Measurements from ENCODE around the gene NNMT. TPM values are rescaled to one million over a fixed set of nuclear protein-coding genes. Genes with fewer than 3 reads are reported as not detected.

Gene NNMT
- total RNA-seq, 1 donor from 2014 or later: 394 TPM

DNA sequence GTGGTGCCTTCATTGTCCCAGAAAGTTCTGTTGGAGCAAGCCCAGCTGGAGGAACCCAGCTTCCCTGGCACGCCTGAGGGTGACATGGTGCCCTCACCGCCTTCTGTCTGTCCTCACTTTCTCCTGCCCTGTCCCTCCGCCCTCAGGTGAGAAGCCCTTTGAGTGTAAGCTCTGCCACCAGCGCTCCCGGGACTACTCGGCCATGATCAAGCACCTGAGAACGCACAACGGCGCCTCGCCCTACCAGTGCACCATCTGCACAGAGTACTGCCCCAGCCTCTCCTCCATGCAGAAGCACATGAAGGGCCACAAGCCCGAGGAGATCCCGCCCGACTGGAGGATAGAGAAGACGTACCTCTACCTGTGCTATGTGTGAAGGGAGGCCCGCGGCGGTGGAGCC is 46.0 kb upstream of the NNMT start:
- H3K9me3 Mint-ChIP-seq (ENCODE audit: unreplicated experiment): peaks cover 2% of the 10 kb centered on the region
- H3K4me2 ChIP-seq (ENCODE audit: low read length): no peak overlapping the region
- H4K20me1 ChIP-seq (ENCODE audit: insufficient read depth, low read length): no peaks in the 10 kb centered on the region
- H3K36me3 Mint-ChIP-seq (ENCODE audit: low read depth, unreplicated experiment): no peaks in the 10 kb centered on the region
- no peak overlapping the region for H2AFZ ChIP-seq (ENCODE audit: low read depth, low read length)
- TF ChIP-seq, protein P1, sequence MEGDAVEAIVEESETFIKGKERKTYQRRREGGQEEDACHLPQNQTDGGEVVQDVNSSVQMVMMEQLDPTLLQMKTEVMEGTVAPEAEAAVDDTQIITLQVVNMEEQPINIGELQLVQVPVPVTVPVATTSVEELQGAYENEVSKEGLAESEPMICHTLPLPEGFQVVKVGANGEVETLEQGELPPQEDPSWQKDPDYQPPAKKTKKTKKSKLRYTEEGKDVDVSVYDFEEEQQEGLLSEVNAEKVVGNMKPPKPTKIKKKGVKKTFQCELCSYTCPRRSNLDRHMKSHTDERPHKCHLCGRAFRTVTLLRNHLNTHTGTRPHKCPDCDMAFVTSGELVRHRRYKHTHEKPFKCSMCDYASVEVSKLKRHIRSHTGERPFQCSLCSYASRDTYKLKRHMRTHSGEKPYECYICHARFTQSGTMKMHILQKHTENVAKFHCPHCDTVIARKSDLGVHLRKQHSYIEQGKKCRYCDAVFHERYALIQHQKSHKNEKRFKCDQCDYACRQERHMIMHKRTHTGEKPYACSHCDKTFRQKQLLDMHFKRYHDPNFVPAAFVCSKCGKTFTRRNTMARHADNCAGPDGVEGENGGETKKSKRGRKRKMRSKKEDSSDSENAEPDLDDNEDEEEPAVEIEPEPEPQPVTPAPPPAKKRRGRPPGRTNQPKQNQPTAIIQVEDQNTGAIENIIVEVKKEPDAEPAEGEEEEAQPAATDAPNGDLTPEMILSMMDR (IDR thresholded peaks at IDR 0.05; ENCODE audit: insufficient read depth, low read depth, low read length): no peak
- no peak for TF ChIP-seq EZH2 (IDR thresholded peaks at IDR 0.05; ENCODE audit: insufficient read depth, low read length)
- no peaks in the 10 kb centered on the region for H3K36me3 ChIP-seq (ENCODE audit: insufficient read depth, low read length)
- no peaks in the 10 kb centered on the region for H3K79me2 ChIP-seq (ENCODE audit: insufficient read depth, low read length)
- no peak for DNase-seq (ENCODE audit: low read depth)
- H3K27me3 ChIP-seq (ENCODE audit: insufficient read depth, low read length): peaks cover 6% of the 10 kb centered on the region
- no peaks in the 10 kb centered on the region for H3K4me1 Mint-ChIP-seq (ENCODE audit: low read depth, unreplicated experiment)
- no peaks in the 10 kb centered on the region for H3K9me3 ChIP-seq (ENCODE audit: insufficient read depth, low read depth, low read length)
- H3K27ac ChIP-seq (ENCODE audit: low read depth, low read length): no peak overlapping the region
- no peak for FAIRE-seq
- no peak overlapping the region for H3K4me3 ChIP-seq (ENCODE audit: insufficient read depth, low read depth, low read length)
- H3K4me1 ChIP-seq (ENCODE audit: insufficient read depth, low read length): no peaks in the 10 kb centered on the region
- no peak overlapping the region for H3K4me3 Mint-ChIP-seq (ENCODE audit: unreplicated experiment)
- H3K27ac Mint-ChIP-seq (ENCODE audit: unreplicated experiment): no peak overlapping the region
- peaks cover 44% of the 10 kb centered on the region for H3K27me3 Mint-ChIP-seq (ENCODE audit: low read depth, unreplicated experiment)
- H3K9ac ChIP-seq (ENCODE audit: low read length): no peak overlapping the region

- Histone ChIP-seq H3K36me3 (ENCODE audit: insufficient read depth, low read length) (no peaks in the 10 kb centered on the region), H3K4me3 (ENCODE audit: insufficient read depth, low read depth, low read length) (no peak overlapping the region), H4K20me1 (ENCODE audit: insufficient read depth, low read length) (no peaks in the 10 kb centered on the region), H3K9me3 (ENCODE audit: insufficient read depth, low read depth, low read length) (no peaks in the 10 kb centered on the region), H2AFZ (ENCODE audit: low read depth, low read length) (no peak overlapping the region), H3K4me2 (ENCODE audit: low read length) (no peak overlapping the region), H3K79me2 (ENCODE audit: insufficient read depth, low read length) (no peaks in the 10 kb centered on the region), H3K9ac (ENCODE audit: low read length) (no peak overlapping the region), H3K4me1 (ENCODE audit: insufficient read depth, low read length) (no peaks in the 10 kb centered on the region), H3K27me3 (ENCODE audit: insufficient read depth, low read length) (peaks cover 9% of the 10 kb centered on the region), H3K27ac (ENCODE audit: low read depth, low read length) (no peak overlapping the region)
- no peak overlapping the region for H3K27ac Mint-ChIP-seq (ENCODE audit: unreplicated experiment)
- H3K4me3 Mint-ChIP-seq (ENCODE audit: unreplicated experiment): no peak overlapping the region
- no peaks in the 10 kb centered on the region for H3K4me1 Mint-ChIP-seq (ENCODE audit: low read depth, unreplicated experiment)
- peaks cover 42% of the 10 kb centered on the region for H3K27me3 Mint-ChIP-seq (ENCODE audit: low read depth, unreplicated experiment)
- no peak for DNase-seq (ENCODE audit: low read depth)
- FAIRE-seq: no peak
- no peak for TF ChIP-seq EZH2 (IDR thresholded peaks at IDR 0.05; ENCODE audit: insufficient read depth, low read length)
- TF ChIP-seq, protein P1 (IDR thresholded peaks at IDR 0.05; ENCODE audit: insufficient read depth, low read depth, low read length): no peak
- peaks cover 4% of the 10 kb centered on the region for H3K9me3 Mint-ChIP-seq (ENCODE audit: unreplicated experiment)
- H3K36me3 Mint-ChIP-seq (ENCODE audit: low read depth, unreplicated experiment): no peaks in the 10 kb centered on the region
These were observed 45.0 kb upstream of the NNMT start for GRCh38 chr11:114250993-114251814.

DNA sequence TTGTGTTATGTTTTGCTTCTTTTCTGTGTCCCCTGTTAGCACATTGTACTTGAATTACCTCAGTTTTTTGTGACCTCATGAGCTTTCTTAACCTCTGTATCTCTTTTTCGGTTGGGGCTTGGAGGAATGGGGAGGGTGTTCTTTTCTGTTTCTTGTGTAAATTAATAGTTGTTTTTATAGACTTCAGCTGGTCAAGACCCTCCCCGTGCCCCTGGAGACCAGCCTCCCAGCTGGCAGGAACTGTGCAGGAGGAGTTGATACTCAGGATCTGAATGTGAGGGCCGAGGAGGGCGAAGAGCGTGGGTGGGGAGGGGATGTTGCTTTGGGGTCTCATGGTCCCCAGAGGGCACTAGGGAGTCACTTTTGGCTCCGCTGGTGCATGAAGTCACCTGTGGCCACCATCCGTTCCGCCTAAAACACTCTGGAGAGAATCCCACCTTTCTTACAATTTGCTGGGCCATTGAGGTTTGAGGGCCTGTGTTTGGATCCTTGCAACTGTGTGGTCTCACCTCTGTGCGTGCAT is 44.3 kb upstream of the NNMT start:
- H3K4me1 Mint-ChIP-seq (ENCODE audit: low read depth, unreplicated experiment): no peaks in the 10 kb centered on the region
- no peaks in the 10 kb centered on the region for H4K20me1 ChIP-seq (ENCODE audit: insufficient read depth, low read length)

More for the DNA sequence above, 44.3 kb upstream of the NNMT start:
- no peaks in the 10 kb centered on the region for H3K79me2 ChIP-seq (ENCODE audit: insufficient read depth, low read length)
- TF ChIP-seq, protein P1 (IDR thresholded peaks at IDR 0.05; ENCODE audit: insufficient read depth, low read depth, low read length): no peak
- no peak for TF ChIP-seq EZH2 (IDR thresholded peaks at IDR 0.05; ENCODE audit: insufficient read depth, low read length)
- H2AFZ ChIP-seq (ENCODE audit: low read depth, low read length): no peak overlapping the region
- H3K27me3 ChIP-seq (ENCODE audit: insufficient read depth, low read length): peaks cover 11% of the 10 kb centered on the region
- peaks cover 4% of the 10 kb centered on the region for H3K9me3 Mint-ChIP-seq (ENCODE audit: unreplicated experiment)
- no peaks in the 10 kb centered on the region for H3K36me3 Mint-ChIP-seq (ENCODE audit: low read depth, unreplicated experiment)
- FAIRE-seq: no peak
- H3K4me3 ChIP-seq (ENCODE audit: insufficient read depth, low read depth, low read length): no peak overlapping the region
- H3K27ac ChIP-seq (ENCODE audit: low read depth, low read length): no peak overlapping the region
- no peak overlapping the region for H3K9ac ChIP-seq (ENCODE audit: low read length)
- no peak overlapping the region for H3K4me3 Mint-ChIP-seq (ENCODE audit: unreplicated experiment)
- H3K27me3 Mint-ChIP-seq (ENCODE audit: low read depth, unreplicated experiment): peaks cover 41% of the 10 kb centered on the region
- no peak overlapping the region for H3K27ac Mint-ChIP-seq (ENCODE audit: unreplicated experiment)
- no peaks in the 10 kb centered on the region for H3K4me1 ChIP-seq (ENCODE audit: insufficient read depth, low read length)
- H3K9me3 ChIP-seq (ENCODE audit: insufficient read depth, low read depth, low read length): no peaks in the 10 kb centered on the region
- no peaks in the 10 kb centered on the region for H3K36me3 ChIP-seq (ENCODE audit: insufficient read depth, low read length)
- DNase-seq (ENCODE audit: low read depth): no peak
- no peak overlapping the region for H3K4me2 ChIP-seq (ENCODE audit: low read length)
